H1 (cell line): Measurements from ENCODE around the gene NDC1. TPM values are rescaled to one million over a fixed set of nuclear protein-coding genes. Genes with fewer than 3 reads are reported as not detected.
A peak's percentile ranks its signal among the peaks of the same experiment; 100 is the strongest.

ENCODE experiments used
- CTCF ChIA-PET: fragments of 300-600 bp; sonication (Branson Sonifier 250); formaldehyde crosslinking; loops from one replicate; lab custom pipeline; 2021; ENCODE audit not compliant: partially characterized antibody; lab: Charles Lee
- POLR2A ChIA-PET: fragments of 300-600 bp; sonication (Branson Sonifier 250); formaldehyde crosslinking; loops from one replicate; lab custom pipeline; 2021; ENCODE audit warnings: inconsistent platforms; ENCODE audit not compliant: partially characterized antibody; lab: Charles Lee
- DNase-seq, 2 experiments: peaks; one replicate each; pipeline versions ENCODE4 v3.0.0 to v3.0.0-alpha.2; 2010 to 2022; ENCODE audit warnings: low spot score in 2 of 2, low read depth in 1 of 2, mixed read lengths in 1 of 2
- FAIRE-seq: peaks from 2 replicates; lab custom pipeline; 2011; peaks lifted over from hg19 to GRCh38; lab: Jason Lieb, UNC
- H2AFZ ChIP-seq: 2 replicates; pipeline ENCODE4 v1.8.1; 2012; ENCODE audit warnings: low read length, inconsistent platforms
- H2AK5ac ChIP-seq: 2 replicates; pipeline ENCODE4 v1.6.1; 2013; ENCODE audit warnings: low read depth, low read length
- H2BK120ac ChIP-seq: replicated peaks from 2 replicates; pipeline ENCODE3; 2013; ENCODE audit warnings: low read depth, low read length, inconsistent platforms
- H2BK12ac ChIP-seq: 2 replicates; pipeline ENCODE4 v1.6.1; 2013; ENCODE audit warnings: low read depth, low read length
- H2BK15ac ChIP-seq: 2 replicates; pipeline ENCODE4 v1.6.1; 2013; ENCODE audit warnings: low read length
- H2BK20ac ChIP-seq: 2 replicates; pipeline ENCODE4 v1.6.1; 2013; ENCODE audit warnings: low read length
- H2BK5ac ChIP-seq: 2 replicates; pipeline ENCODE4 v1.6.1; 2013; ENCODE audit warnings: low read depth, low read length
- H3K14ac ChIP-seq: 2 replicates; pipeline ENCODE4 v1.6.1; 2013; ENCODE audit warnings: inconsistent platforms; ENCODE audit not compliant: insufficient read length
- H3K18ac ChIP-seq: 2 replicates; pipeline ENCODE4 v1.6.1; 2013; ENCODE audit warnings: low read length; ENCODE audit errors: extremely low read depth
- H3K23ac ChIP-seq: 2 replicates; pipeline ENCODE4 v1.6.1; 2013; ENCODE audit warnings: inconsistent platforms; ENCODE audit not compliant: insufficient read length
- H3K23me2 ChIP-seq: 2 replicates; pipeline ENCODE4 v1.6.1; 2013; ENCODE audit warnings: low read depth, low read length
- H3K27ac ChIP-seq: 2 replicates; pipeline ENCODE4 v1.6.1; 2011; ENCODE audit warnings: low read depth, low read length, inconsistent platforms
- H3K27me3 ChIP-seq, 4 experiments: replicated peaks in 1 of 4; 1 replicate in 1 of 4; 2 replicates in 3 of 4; pipeline versions ENCODE4 v1.6.1 to v1.8.1; 2011 to 2013; ENCODE audit warnings: low read length in 3 of 4, mild to moderate bottlenecking in 3 of 4, inconsistent platforms in 2 of 4, mixed read lengths in 2 of 4, moderate library complexity in 1 of 4; ENCODE audit not compliant: control insufficient read depth in 3 of 4, insufficient read depth in 3 of 4; ENCODE audit errors: extremely low read depth in 1 of 4
- H3K36me3 ChIP-seq, 4 experiments: 2 replicates each; pipeline versions ENCODE4 v1.6.1 to v1.8.1; 2011 to 2013; ENCODE audit warnings: mild to moderate bottlenecking in 4 of 4, low read length in 3 of 4, moderate library complexity in 2 of 4, control low read depth in 1 of 4, inconsistent platforms in 1 of 4; ENCODE audit not compliant: insufficient read depth in 4 of 4, control insufficient read depth in 2 of 4
- H3K4ac ChIP-seq: replicated peaks from 2 replicates; pipeline ENCODE3; 2013; ENCODE audit warnings: low read length, low read depth, mixed read lengths, inconsistent platforms; ENCODE audit not compliant: insufficient read length
- H3K4me1 ChIP-seq, 4 experiments: replicated peaks in 1 of 4; 1 replicate in 1 of 4; 2 replicates in 3 of 4; pipeline versions ENCODE4 v1.6.1 to v1.8.1; 2011 to 2013; ENCODE audit warnings: low read length in 3 of 4, inconsistent platforms in 2 of 4, mixed read lengths in 1 of 4; ENCODE audit not compliant: insufficient read depth in 4 of 4, control insufficient read depth in 3 of 4
- H3K4me2 ChIP-seq, 2 experiments: 2 replicates each; pipeline versions ENCODE4 v1.6.1 to v1.8.1; 2011 to 2013; ENCODE audit warnings: low read depth in 2 of 2, low read length in 2 of 2, control low read depth in 1 of 2, inconsistent platforms in 1 of 2, mild to moderate bottlenecking in 1 of 2; ENCODE audit not compliant: insufficient read depth in 1 of 2
- H3K4me3 ChIP-seq, 4 experiments: fragments of 200-600, 300-600 bp in 1 of 4; sonication (generic), shearing (Covaris generic), sonication (Bioruptor Twin) in 1 of 4; 2 replicates each; pipeline versions ENCODE4 v1.5.1 to v1.8.1; 2011 to 2016; ENCODE audit warnings: low read length in 4 of 4, low read depth in 3 of 4, control low read depth in 2 of 4, inconsistent platforms in 2 of 4, mild to moderate bottlenecking in 2 of 4, mixed read lengths in 1 of 4, moderate library complexity in 1 of 4; ENCODE audit not compliant: insufficient read depth in 2 of 4; ENCODE audit errors: extremely low read depth in 1 of 4
- H3K56ac ChIP-seq: replicated peaks from 2 replicates; pipeline ENCODE3; 2013; ENCODE audit warnings: low read depth, mild to moderate bottlenecking, mixed read lengths, low read length, inconsistent platforms; ENCODE audit not compliant: insufficient read length
- H3K79me1 ChIP-seq: 2 replicates; pipeline ENCODE4 v1.6.1; 2013; ENCODE audit warnings: low read depth, low read length, control low read depth
- H3K79me2 ChIP-seq, 2 experiments: 2 replicates each; pipeline versions ENCODE4 v1.6.1 to v1.8.1; 2012 to 2013; ENCODE audit warnings: low read length in 2 of 2, mild to moderate bottlenecking in 2 of 2, inconsistent platforms in 1 of 2; ENCODE audit not compliant: insufficient read depth in 2 of 2, control insufficient read depth in 1 of 2
- H3K9ac ChIP-seq, 4 experiments: replicated peaks in 1 of 4; 1 replicate in 1 of 4; 2 replicates in 3 of 4; pipeline versions ENCODE4 v1.6.1 to v1.8.1; 2011 to 2013; ENCODE audit warnings: low read depth in 3 of 4, low read length in 3 of 4, control low read depth in 2 of 4, mild to moderate bottlenecking in 2 of 4, moderate library complexity in 2 of 4, inconsistent platforms in 1 of 4; ENCODE audit errors: extremely low read depth in 1 of 4
- H3K9me3 ChIP-seq, 2 experiments: 2 replicates each; pipeline versions ENCODE4 v1.6.1 to v1.8.1; 2012 to 2013; ENCODE audit warnings: mild to moderate bottlenecking in 2 of 2, moderate library complexity in 2 of 2, control low read depth in 1 of 2, inconsistent platforms in 1 of 2, low read depth in 1 of 2, low read length in 1 of 2, mixed read lengths in 1 of 2; ENCODE audit not compliant: insufficient read depth in 2 of 2
- H4K20me1 ChIP-seq, 2 experiments: replicated peaks in 1 of 2; 2 replicates each; pipeline versions ENCODE3 to v1.8.1; 2011 to 2013; ENCODE audit warnings: inconsistent platforms in 2 of 2, low read length in 2 of 2, mild to moderate bottlenecking in 1 of 2; ENCODE audit not compliant: insufficient read depth in 2 of 2, control insufficient read depth in 1 of 2
- H4K5ac ChIP-seq: 2 replicates; pipeline ENCODE4 v1.6.1; 2013; ENCODE audit warnings: low read length, low read depth, mixed read lengths, inconsistent platforms; ENCODE audit not compliant: insufficient read length
- H4K8ac ChIP-seq: 2 replicates; pipeline ENCODE4 v1.8.0; 2013; ENCODE audit warnings: mild to moderate bottlenecking, moderate library complexity, low read length, inconsistent platforms; ENCODE audit not compliant: insufficient read depth; ENCODE audit errors: extremely low read depth
- H4K91ac ChIP-seq: replicated peaks from 2 replicates; pipeline ENCODE3; 2013; ENCODE audit warnings: low read length, mixed read lengths, inconsistent platforms; ENCODE audit not compliant: insufficient read length
- CTBP2 ChIP-seq: IDR thresholded peaks from 2 replicates; pipeline ENCODE4 v1.7.0; 2011; ENCODE audit warnings: borderline replicate concordance, mild to moderate bottlenecking, moderate library complexity, mixed read lengths, low read length; ENCODE audit not compliant: insufficient read depth, insufficient read length
- EGR1 ChIP-seq: IDR thresholded peaks from 2 replicates; pipeline ENCODE4 v1.6.1; 2011; ENCODE audit warnings: low read depth, low read length, borderline replicate concordance
- FOSL1 ChIP-seq: IDR thresholded peaks from 2 replicates; pipeline ENCODE4 v1.6.1; 2011; ENCODE audit warnings: mild to moderate bottlenecking, low read depth, low read length, moderate library complexity; ENCODE audit not compliant: insufficient read depth
- MAX ChIP-seq: IDR thresholded peaks from 2 replicates; pipeline ENCODE4 v1.6.1; 2012; ENCODE audit warnings: inconsistent platforms
- TBP ChIP-seq: IDR thresholded peaks from 2 replicates; pipeline ENCODE4 v1.6.1; 2011; ENCODE audit warnings: low read depth, low read length, improper control_type of control experiment
- TCF12 ChIP-seq: IDR thresholded peaks from 2 replicates; pipeline ENCODE4 v1.6.1; 2011; ENCODE audit warnings: low read depth, mild to moderate bottlenecking, low read length
- WGBS, 2 experiments: shearing (Covaris generic) in 1 of 2; methylation state at CpG; one replicate each; pipeline versions ENCODE4 v1.1.6 to v1.1.7; 2013 to 2015; ENCODE audit warnings: low lambda C conversion rate in 2 of 2, mixed read lengths in 2 of 2, inconsistent platforms in 1 of 2, low coverage in 1 of 2, missing lambda C conversion rate in 1 of 2; ENCODE audit not compliant: insufficient replicate concordance in 2 of 2, insufficient coverage in 1 of 2, insufficient read length in 1 of 2; ENCODE audit errors: extremely low coverage in 1 of 2, missing lambda C conversion rate in 1 of 2; 5-methylcytosine and 5-hydroxymethylcytosine counted together
- polyA plus RNA-seq, 7 experiments: library from polyadenylated mRNA; depleted of rRNA in 3 of 7; stranded (reverse) in 5 of 7; unstranded in 2 of 7; fragments of >200 nt in 5 of 7; fragments of 200-250 nt in 2 of 7; gene quantifications; 1 replicate in 5 of 7; 2 replicates in 1 of 7; 4 replicates in 1 of 7; pipeline versions ENCODE4 v1.2.1 to v1.2.3, GENCODE V29; 2011 to 2013; ENCODE audit warnings: missing spikeins in 2 of 7, mixed read lengths in 2 of 7
- total RNA-seq: library from RNA; stranded (reverse); fragmentation: NEBNext Ultra II Directional; extraction: Animal tissue kit (Norgen Biotek cat#: 25700); gene quantifications from 2 replicates; pipeline ENCODE4 v1.2.1, GENCODE V29; 2021

NDC1 gene
- total and polyA plus RNA-seq, 2 of the 8 experiments (the other 6 are each of a cell fraction or from before 2014, with no cell fraction given), result 62.9 to 66.1 TPM

- Histone ChIP-seq H2BK20ac (no peak overlapping the region), H3K4me1 (no peaks in the 10 kb centered on the region), H3K79me1 (no peaks in the 10 kb centered on the region)
- POLR2A ChIA-PET, result interaction anchor here (1.8 kb wide), 1 partner anchor 11 kb away, joined by 9 read pairs; no protein-coding TSS in a partner anchor
- TF ChIP-seq MAX (no peak), EGR1 (no peak), TCF12 (no peak), TBP (no peak), FOSL1 (no peak), CTBP2 (no peak)
- TF ChIP-seq, all 59 proteins: peak for 0
- Histone ChIP-seq H3K79me2 (peaks cover 21 to 53% of the 10 kb centered on the region in 2 experiments), H3K23me2 (peaks cover 7% of the 10 kb centered on the region; the same call in 1 of the 2 replicates), H3K4ac (no peak overlapping the region), H3K27ac (peak overlapping the region; percentile 93), H2BK12ac (peak overlapping the region; percentile 80; the same call in 1 of the 2 replicates), H3K14ac (no peak overlapping the region), H3K23ac (no peak overlapping the region), H3K9me3 (no peaks in the 10 kb centered on the region; a peak in 2 of 4 replicates), H2BK5ac (peak overlapping the region; percentile 91; the same call in 1 of the 2 replicates), H3K27me3 (no peaks in the 10 kb centered on the region), H2AFZ (peak overlapping the region; percentile 78), H3K56ac (peak overlapping the region; percentile 52), H4K8ac (no peak overlapping the region), H3K36me3 (peaks cover 0 to 6% (median 1%) of the 10 kb centered on the region in 4 experiments; a peak in 2 of 8 replicates), H2BK15ac (no peak overlapping the region), H2AK5ac (peak overlapping the region; percentile 76; the same call in 1 of the 2 replicates), H2BK120ac (no peak overlapping the region), H4K5ac (peak overlapping the region; percentile 63), H3K4me3 (peak overlapping the region; percentile 93 to 98 (median 96)), H3K4me2 (peak overlapping the region; percentile 59 to 63), H4K20me1 (peaks cover 0 to 2% of the 10 kb centered on the region in 2 experiments), H4K91ac (peak overlapping the region; percentile 52), H3K18ac (peak overlapping the region; percentile 91; the same call in 1 of the 2 replicates), H3K9ac (peak overlapping the region; percentile 53 to 91 (median 90))
- 0% methylated on average over 5 of the region's 5 CpGs; no CpG with 5 or more reads in 1 of the 2 experiments for WGBS, 2 experiments
- FAIRE-seq (no peak), DNase-seq (no peak)
- CTCF ChIA-PET, result interaction anchor here (0.8 to 1.2 kb wide), 4 partner anchors 10 to 652 kb away, joined by 3 to 5 read pairs (median 4); no protein-coding TSS in a partner anchor
Observed at GRCh38 chr1:53837646-53837923, 511 bp downstream of the NDC1 start.
